ENCODE results near the gene FRMD8. TPM values are rescaled to one million over a fixed set of nuclear protein-coding genes. Genes with fewer than 3 reads are reported as not detected.

The FRMD8 gene
- total and polyA plus RNA-seq, 2 donors (not counting 1 experiment from before 2014, with no cell fraction given), result 14.9 to 15.3 TPM

- Histone ChIP-seq H3K4me1 (ENCODE audit: control insufficient read depth, extremely low read depth, insufficient read depth, low read length) (no peaks in the 10 kb centered on the region), H3K27me3 (ENCODE audit: control insufficient read depth, insufficient read depth, low read length) (no peaks in the 10 kb centered on the region), H3K9me3 (ENCODE audit: control insufficient read depth, insufficient read depth, low read depth, low read length) (no peaks in the 10 kb centered on the region), H4K20me1 (ENCODE audit: control insufficient read depth, extremely low read depth, insufficient read depth, low read length) (no peaks in the 10 kb centered on the region), H2AFZ (ENCODE audit: low read length) (no peak overlapping the region), H3K36me3 (ENCODE audit: control insufficient read depth, insufficient read depth, low read length) (no peaks in the 10 kb centered on the region), H3K27ac (ENCODE audit: insufficient read depth, low read length) (no peak overlapping the region), H3K4me3 (replicated peaks in 1 of 4; ENCODE audit: control extremely low read depth in 1 of 4, insufficient read depth in 1 of 4, low read depth in 3 of 4, low read length in 4 of 4) (no peak overlapping the region), H3K9ac (ENCODE audit: insufficient read depth, low read length) (no peak overlapping the region), H3K4me2 (ENCODE audit: extremely low read depth, insufficient read depth, low read length) (no peak overlapping the region), H3K79me2 (ENCODE audit: control insufficient read depth, insufficient read depth, low read length) (no peaks in the 10 kb centered on the region)
- TF ChIP-seq EZH2 (IDR thresholded peaks at IDR 0.05; ENCODE audit: low read length, missing control alignments), result no peak
- TF ChIP-seq, protein P1, sequence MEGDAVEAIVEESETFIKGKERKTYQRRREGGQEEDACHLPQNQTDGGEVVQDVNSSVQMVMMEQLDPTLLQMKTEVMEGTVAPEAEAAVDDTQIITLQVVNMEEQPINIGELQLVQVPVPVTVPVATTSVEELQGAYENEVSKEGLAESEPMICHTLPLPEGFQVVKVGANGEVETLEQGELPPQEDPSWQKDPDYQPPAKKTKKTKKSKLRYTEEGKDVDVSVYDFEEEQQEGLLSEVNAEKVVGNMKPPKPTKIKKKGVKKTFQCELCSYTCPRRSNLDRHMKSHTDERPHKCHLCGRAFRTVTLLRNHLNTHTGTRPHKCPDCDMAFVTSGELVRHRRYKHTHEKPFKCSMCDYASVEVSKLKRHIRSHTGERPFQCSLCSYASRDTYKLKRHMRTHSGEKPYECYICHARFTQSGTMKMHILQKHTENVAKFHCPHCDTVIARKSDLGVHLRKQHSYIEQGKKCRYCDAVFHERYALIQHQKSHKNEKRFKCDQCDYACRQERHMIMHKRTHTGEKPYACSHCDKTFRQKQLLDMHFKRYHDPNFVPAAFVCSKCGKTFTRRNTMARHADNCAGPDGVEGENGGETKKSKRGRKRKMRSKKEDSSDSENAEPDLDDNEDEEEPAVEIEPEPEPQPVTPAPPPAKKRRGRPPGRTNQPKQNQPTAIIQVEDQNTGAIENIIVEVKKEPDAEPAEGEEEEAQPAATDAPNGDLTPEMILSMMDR (conservative IDR thresholded peaks at IDR 0.05 in 1 of 2, IDR thresholded peaks at IDR 0.05 in 1 of 2; ENCODE audit: low read depth in 1 of 2, low read length in 2 of 2), result no peak
- no peak for DNase-seq (ENCODE audit: low read depth in 2 of 2)
Measured at GRCh38 chr11:65363770-65364169, 22.7 kb upstream of the FRMD8 start.

- Histone ChIP-seq H3K36me3 (ENCODE audit: control insufficient read depth, insufficient read depth, low read length) (no peaks in the 10 kb centered on the region), H4K20me1 (ENCODE audit: control insufficient read depth, extremely low read depth, insufficient read depth, low read length) (no peaks in the 10 kb centered on the region), H3K79me2 (ENCODE audit: control insufficient read depth, insufficient read depth, low read length) (no peaks in the 10 kb centered on the region), H3K4me2 (ENCODE audit: extremely low read depth, insufficient read depth, low read length) (no peak overlapping the region), H3K9ac (ENCODE audit: insufficient read depth, low read length) (no peak overlapping the region), H3K27me3 (ENCODE audit: control insufficient read depth, insufficient read depth, low read length) (no peaks in the 10 kb centered on the region), H3K9me3 (ENCODE audit: control insufficient read depth, insufficient read depth, low read depth, low read length) (no peaks in the 10 kb centered on the region), H3K27ac (ENCODE audit: insufficient read depth, low read length) (no peak overlapping the region), H2AFZ (ENCODE audit: low read length) (no peak overlapping the region), H3K4me3 (replicated peaks in 1 of 4; ENCODE audit: control extremely low read depth in 1 of 4, insufficient read depth in 1 of 4, low read depth in 3 of 4, low read length in 4 of 4) (no peak overlapping the region), H3K4me1 (ENCODE audit: control insufficient read depth, extremely low read depth, insufficient read depth, low read length) (no peaks in the 10 kb centered on the region)
- no peak for TF ChIP-seq EZH2 (IDR thresholded peaks at IDR 0.05; ENCODE audit: low read length, missing control alignments)
- TF ChIP-seq, protein P1 (conservative IDR thresholded peaks at IDR 0.05 in 1 of 2, IDR thresholded peaks at IDR 0.05 in 1 of 2; ENCODE audit: low read depth in 1 of 2, low read length in 2 of 2), result peak; percentile 65 to 76
- DNase-seq (ENCODE audit: low read depth in 2 of 2), result peak; percentile 74 to 86
Measured at GRCh38 chr11:65366340-65366773, 20.1 kb upstream of the FRMD8 start.

- Histone ChIP-seq H2AFZ (ENCODE audit: low read length) (no peak overlapping the region), H3K9me3 (ENCODE audit: control insufficient read depth, insufficient read depth, low read depth, low read length) (no peaks in the 10 kb centered on the region), H3K36me3 (ENCODE audit: control insufficient read depth, insufficient read depth, low read length) (no peaks in the 10 kb centered on the region), H3K4me3 (replicated peaks in 1 of 4; ENCODE audit: control extremely low read depth in 1 of 4, insufficient read depth in 1 of 4, low read depth in 3 of 4, low read length in 4 of 4) (no peak overlapping the region), H3K79me2 (ENCODE audit: control insufficient read depth, insufficient read depth, low read length) (no peaks in the 10 kb centered on the region), H3K27ac (ENCODE audit: insufficient read depth, low read length) (peak overlapping the region; percentile 37), H3K27me3 (ENCODE audit: control insufficient read depth, insufficient read depth, low read length) (no peaks in the 10 kb centered on the region), H3K9ac (ENCODE audit: insufficient read depth, low read length) (no peak overlapping the region), H3K4me1 (ENCODE audit: control insufficient read depth, extremely low read depth, insufficient read depth, low read length) (no peaks in the 10 kb centered on the region), H4K20me1 (ENCODE audit: control insufficient read depth, extremely low read depth, insufficient read depth, low read length) (no peaks in the 10 kb centered on the region), H3K4me2 (ENCODE audit: extremely low read depth, insufficient read depth, low read length) (peak overlapping the region; percentile 8)
- TF ChIP-seq EZH2 (IDR thresholded peaks at IDR 0.05; ENCODE audit: low read length, missing control alignments), result no peak
- TF ChIP-seq, protein P1 (conservative IDR thresholded peaks at IDR 0.05 in 1 of 2, IDR thresholded peaks at IDR 0.05 in 1 of 2; ENCODE audit: low read depth in 1 of 2, low read length in 2 of 2), result no peak
- DNase-seq (ENCODE audit: low read depth in 2 of 2), result no peak
Measured at GRCh38 chr11:65370659-65371049, 15.8 kb upstream of the FRMD8 start.

Data from fibroblast of lung (primary cell).